Mesothelial cell of epicardium (in vitro differentiated cells): ENCODE measurements around the gene GSTP1. TPM values are rescaled to one million over a fixed set of nuclear protein-coding genes. Genes with fewer than 3 reads are reported as not detected.

Source experiments
- DNase-seq, 2 experiments: peaks; one replicate each; pipeline ENCODE4 v3.0.0; 2021; ENCODE audit warnings: low spot score in 2 of 2; ENCODE audit not compliant: unreplicated experiment in 2 of 2
- H3K27ac Mint-ChIP-seq: 2 replicates; pipeline ENCODE4 v1.8.0; 2021; ENCODE audit warnings: mixed read lengths
- H3K27me3 Mint-ChIP-seq: 2 replicates; pipeline ENCODE4 v1.8.0; 2021; ENCODE audit warnings: low read depth, mixed read lengths
- H3K36me3 Mint-ChIP-seq: 2 replicates; pipeline ENCODE4 v1.8.0; 2021; ENCODE audit warnings: mixed read lengths
- H3K4me1 Mint-ChIP-seq: 2 replicates; pipeline ENCODE4 v1.8.0; 2021; ENCODE audit warnings: mixed read lengths
- H3K4me3 Mint-ChIP-seq: 2 replicates; pipeline ENCODE4 v1.8.0; 2021; ENCODE audit warnings: mild to moderate bottlenecking, moderate library complexity, mixed read lengths
- H3K9me3 Mint-ChIP-seq: 2 replicates; pipeline ENCODE4 v1.8.0; 2021; ENCODE audit warnings: mixed read lengths
- CTCF ChIP-seq: fragments of 200-600 bp; sonication (generic); IDR thresholded peaks from one replicate; pipeline ENCODE4 v1.5.0; 2021; ENCODE audit warnings: antibody characterized with exemption; ENCODE audit not compliant: unreplicated experiment
- total RNA-seq: library from RNA; stranded (reverse); gene quantifications from 3 replicates; pipeline ENCODE4 v1.2.1, GENCODE V29; 2021

GSTP1 gene
- total RNA-seq, 1 donor from 2014 or later, result 875 TPM

- H3K27ac Mint-ChIP-seq, result no peak overlapping the region
- no peaks in the 10 kb centered on the region for H3K36me3 Mint-ChIP-seq
- no peak overlapping the region for H3K4me3 Mint-ChIP-seq
- H3K27me3 Mint-ChIP-seq, result peaks cover under 1% of the 10 kb centered on the region
- no peak for DNase-seq
- no peak for TF ChIP-seq CTCF
- H3K9me3 Mint-ChIP-seq, result no peaks in the 10 kb centered on the region
- peaks cover 8% of the 10 kb centered on the region for H3K4me1 Mint-ChIP-seq
These were observed 49.6 kb downstream of the GSTP1 start for GRCh38 chr11:67632982-67633755.

GRCh38 chr11:67633758-67634365 lies 50.2 kb downstream of the GSTP1 start:
- Mint-ChIP-seq H3K9me3 (no peaks in the 10 kb centered on the region), H3K27me3 (peaks cover 4% of the 10 kb centered on the region), H3K27ac (no peak overlapping the region), H3K4me1 (peaks cover 8% of the 10 kb centered on the region), H3K36me3 (no peaks in the 10 kb centered on the region), H3K4me3 (no peak overlapping the region)
- peak in 1 of 2 experiments; percentile 36 for DNase-seq
- no peak for TF ChIP-seq CTCF

GRCh38 chr11:67634366-67635230 lies 51.0 kb downstream of the GSTP1 start:
- DNase-seq, result no peak
- H3K27ac Mint-ChIP-seq, result no peak overlapping the region
- H3K27me3 Mint-ChIP-seq, result peaks cover 5% of the 10 kb centered on the region
- H3K4me3 Mint-ChIP-seq, result no peak overlapping the region
- peaks cover 8% of the 10 kb centered on the region for H3K4me1 Mint-ChIP-seq
- no peak for TF ChIP-seq CTCF
- H3K9me3 Mint-ChIP-seq, result no peaks in the 10 kb centered on the region
- H3K36me3 Mint-ChIP-seq, result no peaks in the 10 kb centered on the region

- Mint-ChIP-seq H3K27me3 (peaks cover 10% of the 10 kb centered on the region), H3K36me3 (no peaks in the 10 kb centered on the region), H3K9me3 (no peaks in the 10 kb centered on the region), H3K27ac (no peak overlapping the region), H3K4me3 (no peak overlapping the region), H3K4me1 (peaks cover 8% of the 10 kb centered on the region)
- no peak for TF ChIP-seq CTCF
- no peak for DNase-seq
These were observed 51.6 kb downstream of the GSTP1 start for GRCh38 chr11:67635231-67635521.

Other genes starting within 250 kb of the GSTP1 start
- gene POLD4, start 230.3 kb upstream of the GSTP1 start, total RNA-seq, result 32.0 to 37.9 TPM (median 32.2 TPM) in 3 replicates
- gene CLCF1, start 210.2 kb upstream of the GSTP1 start, total RNA-seq, result 5.9 to 6.3 TPM (median 6.1 TPM) in 3 replicates
- 44.7 to 48.8 TPM (median 48.7 TPM) in 3 replicates for gene RAD9A, start 191.8 kb upstream of the GSTP1 start, total RNA-seq
- 103 to 107 TPM (median 103 TPM) in 3 replicates for gene PPP1CA, start 182.0 kb upstream of the GSTP1 start, total RNA-seq
- gene TBC1D10C, start 179.7 kb upstream of the GSTP1 start, total RNA-seq, result 0.41 to 0.82 TPM (median 0.74 TPM) in 3 replicates
- gene CARNS1, start 168.1 kb upstream of the GSTP1 start, total RNA-seq, result 19.5 to 24.6 TPM (median 21.1 TPM) in 3 replicates
- gene RPS6KB2, start 155.3 kb upstream of the GSTP1 start, total RNA-seq, result 59.7 to 63.1 TPM (median 62.2 TPM) in 3 replicates
- 1.4 to 1.8 TPM (median 1.6 TPM) in 3 replicates for gene PTPRCAP, start 146.1 kb upstream of the GSTP1 start, total RNA-seq
- 70.2 to 75.7 TPM (median 71.7 TPM) in 3 replicates for gene CORO1B, start 140.3 kb upstream of the GSTP1 start, total RNA-seq
- 0.16 TPM in 1 of 3 replicates, not detected in the others for gene GPR152, start 131.1 kb upstream of the GSTP1 start, total RNA-seq
- gene CABP4, start 128.5 kb upstream of the GSTP1 start, total RNA-seq, result 0.29 to 0.43 TPM (median 0.33 TPM) in 3 replicates
- gene TMEM134, start 114.6 kb upstream of the GSTP1 start, total RNA-seq, result 64.3 to 69.3 TPM (median 67.8 TPM) in 3 replicates
- gene AIP, start 100.8 kb upstream of the GSTP1 start, total RNA-seq, result 43.6 to 45.2 TPM (median 44.6 TPM) in 3 replicates
- 54.9 to 56.0 TPM (median 55.8 TPM) in 3 replicates for gene PITPNM1, start 78.4 kb upstream of the GSTP1 start, total RNA-seq
- gene CDK2AP2, start 75.7 kb upstream of the GSTP1 start, total RNA-seq, result 16.6 to 17.6 TPM (median 17.4 TPM) in 3 replicates
- not detected in 3 replicates for gene CABP2, start 60.4 kb upstream of the GSTP1 start, total RNA-seq
- gene NDUFV1, start 23.1 kb downstream of the GSTP1 start, total RNA-seq, result 179 to 187 TPM (median 180 TPM) in 3 replicates
- gene NUDT8, start 46.1 kb downstream of the GSTP1 start, total RNA-seq, result 5.0 to 6.2 TPM (median 5.6 TPM) in 3 replicates
- gene TBX10, start 56.0 kb downstream of the GSTP1 start, total RNA-seq, result not detected in 3 replicates
- not detected in 3 replicates for gene ACY3, start 66.9 kb downstream of the GSTP1 start, total RNA-seq
- gene ALDH3B2, start 90.8 kb downstream of the GSTP1 start, total RNA-seq, result 2.5 to 3.1 TPM (median 2.7 TPM) in 3 replicates